ENCODE results near the gene MLKL. TPM values are rescaled to one million over a fixed set of nuclear protein-coding genes. Genes with fewer than 3 reads are reported as not detected.

Gene MLKL
- total and polyA plus RNA-seq, 8 donors: 3.6 to 12.4 (median 7.0) TPM

GRCh38 chr16:74652249-74652648, 48.4 kb downstream of the MLKL start:
- ATAC-seq: no peak
- Histone ChIP-seq H3K9me3 (no peaks in the 10 kb centered on the region), H3K36me3 (no peaks in the 10 kb centered on the region), H3K27ac (no peak overlapping the region), H3K4me1 (no peaks in the 10 kb centered on the region), H3K4me3 (no peak overlapping the region), H3K27me3 (no peaks in the 10 kb centered on the region)
- intact Hi-C loops (cut with DNase I): no loop called here
- DNase-seq: no peak
- TF ChIP-seq CTCF (IDR thresholded peaks at IDR 0.05): no peak
- WGBS, 2 donors: 22 to 27% methylated on average over 1 of the region's 1 CpG
- FAIRE-seq: no peak

GRCh38 chr16:74651841-74652240, 48.8 kb downstream of the MLKL start:
- H3K27me3 ChIP-seq: no peaks in the 10 kb centered on the region
- FAIRE-seq (no peak), ATAC-seq (no peak), DNase-seq (no peak)
- H3K36me3 ChIP-seq: no peaks in the 10 kb centered on the region
- WGBS, 2 donors: 82 to 85% methylated on average over 2 of the region's 2 CpGs
- intact Hi-C loops (cut with DNase I): no loop called here
- no peak overlapping the region for H3K27ac ChIP-seq
- TF ChIP-seq CTCF (IDR thresholded peaks at IDR 0.05): no peak
- no peak overlapping the region for H3K4me3 ChIP-seq
- H3K4me1 ChIP-seq: no peaks in the 10 kb centered on the region
- H3K9me3 ChIP-seq: no peaks in the 10 kb centered on the region

GRCh38 chr16:74650966-74651567, 49.6 kb downstream of the MLKL start:
- DNase-seq: no peak
- Histone ChIP-seq H3K4me3 (no peak overlapping the region), H3K27me3 (no peaks in the 10 kb centered on the region), H3K9me3 (no peaks in the 10 kb centered on the region), H3K27ac (no peak overlapping the region), H3K4me1 (no peaks in the 10 kb centered on the region), H3K36me3 (no peaks in the 10 kb centered on the region)
- peak in 3 of 4 donors; percentile 21 to 35 (median 33) for TF ChIP-seq CTCF (IDR thresholded peaks at IDR 0.05)
- FAIRE-seq: no peak
- peak in 2 of 4 donors; percentile 32 to 46 for ATAC-seq
- 55 to 61% methylated on average over 6 of the region's 6 CpGs for WGBS, 2 donors
- intact Hi-C loops (cut with DNase I): no loop called here

GRCh38 chr16:74649839-74650504, 50.7 kb downstream of the MLKL start:
- Histone ChIP-seq H3K9me3 (no peaks in the 10 kb centered on the region), H3K36me3 (no peaks in the 10 kb centered on the region), H3K4me1 (no peaks in the 10 kb centered on the region), H3K27me3 (no peaks in the 10 kb centered on the region), H3K27ac (no peak overlapping the region), H3K4me3 (no peak overlapping the region)
- FAIRE-seq (no peak), DNase-seq (no peak), ATAC-seq (no peak)
- 30 to 38% methylated on average over 1 of the region's 1 CpG for WGBS, 2 donors
- intact Hi-C loops (cut with DNase I): no loop called here
- no peak for TF ChIP-seq CTCF (IDR thresholded peaks at IDR 0.05)

GRCh38 chr16:74641969-74642368, 58.7 kb downstream of the MLKL start:
- H3K4me1 ChIP-seq: peaks cover 12 to 17% (median 16%) of the 10 kb centered on the region in 3 donors
- H3K36me3 ChIP-seq: peaks cover 0 to 17% (median 4%) of the 10 kb centered on the region in 3 donors
- no peaks in the 10 kb centered on the region for H3K9me3 ChIP-seq
- H3K4me3 ChIP-seq: no peak overlapping the region
- FAIRE-seq: no peak
- no peak for DNase-seq
- no peak for ATAC-seq
- no peak for TF ChIP-seq CTCF (IDR thresholded peaks at IDR 0.05)
- intact Hi-C loops (cut with DNase I): no loop called here
- no peaks in the 10 kb centered on the region for H3K27me3 ChIP-seq
- 96 to 97% methylated on average over 8 of the region's 8 CpGs for WGBS, 2 donors
- H3K27ac ChIP-seq: no peak overlapping the region

All from pancreas (tissue), 10 donors.